HepG2 (cell line): ENCODE measurements around the gene CCDC6. TPM values are rescaled to one million over a fixed set of nuclear protein-coding genes. Genes with fewer than 3 reads are reported as not detected.

ENCODE experiments used
- ATAC-seq: fragments of 200-7000 bp; cut with Tn5 transposase; 3 replicates; pipeline ENCODE4 v1.9.1; 2020; ENCODE audit warnings: mild to moderate bottlenecking, moderate library complexity
- BruUV-seq: library from RNA; stranded (reverse); fragments of 400-500 nt; replicated peaks from 2 replicates; lab custom pipeline; 2021; lab: Mats Ljungman, UMichigan
- CTCF ChIA-PET: fragments of 300-600 bp; formaldehyde crosslinking; extraction: SDS; loops from one replicate; lab custom pipeline; 2021; ENCODE audit warnings: low total read pairs, inconsistent platforms, low intra/inter-chr PET ratio; lab: Yijun Ruan, JAX
- POLR2A ChIA-PET: fragments of 350-600 bp; sonication (Branson Sonifier 250); formaldehyde crosslinking; loops from one replicate; lab custom pipeline; 2020; ENCODE audit warnings: antibody characterized with exemption, inconsistent platforms; lab: Yijun Ruan, JAX
- DNase-seq: peaks from one replicate; pipeline ENCODE4 v3.0.0-alpha.2; 2015; ENCODE audit warnings: low spot score
- FAIRE-seq: peaks from 3 replicates; lab custom pipeline; 2011; peaks lifted over from hg19 to GRCh38; lab: Jason Lieb, UNC
- H2AFZ ChIP-seq: one replicate; pipeline ENCODE4 v1.6.1; 2011; ENCODE audit warnings: low read length, inconsistent platforms
- H3K27ac ChIP-seq: fragments of 300-600 bp; 3 replicates; pipeline ENCODE4 v1.8.0; 2011; ENCODE audit warnings: mixed run types, mild to moderate bottlenecking, mixed read lengths, low read length, inconsistent platforms; ENCODE audit not compliant: insufficient read depth; ENCODE audit errors: extremely low read length
- H3K27me3 ChIP-seq, 2 experiments: fragments of 200-600 bp in 1 of 2; 2 replicates in 1 of 2; 3 replicates in 1 of 2; pipeline versions ENCODE4 v1.6.0 to v1.8.0; 2011; ENCODE audit warnings: low read length in 2 of 2, mild to moderate bottlenecking in 2 of 2, moderate library complexity in 2 of 2, inconsistent platforms in 1 of 2; ENCODE audit not compliant: insufficient read depth in 2 of 2, control insufficient read depth in 1 of 2
- H3K36me3 ChIP-seq, 2 experiments: fragments of 200-600 bp in 1 of 2; replicated peaks in 1 of 2; 2 replicates in 1 of 2; 3 replicates in 1 of 2; pipeline versions ENCODE4 v1.5.1 to v1.8.0; 2011; ENCODE audit warnings: low read length in 2 of 2, inconsistent platforms in 1 of 2; ENCODE audit not compliant: insufficient read depth in 2 of 2, control insufficient read depth in 1 of 2
- H3K4me1 ChIP-seq: 2 replicates; pipeline ENCODE4 v1.5.1; 2012; ENCODE audit warnings: low read length, inconsistent platforms; ENCODE audit not compliant: insufficient read depth
- H3K4me2 ChIP-seq: 2 replicates; pipeline ENCODE4 v1.6.0; 2011; ENCODE audit warnings: low read depth, low read length, inconsistent platforms
- H3K4me3 ChIP-seq, 3 experiments: fragments of 200-600 bp in 1 of 3; sonication (generic), shearing (Covaris generic) in 1 of 3; replicated peaks in 1 of 3; 2 replicates each; pipeline ENCODE4 v1.5.1; 2011 to 2016; ENCODE audit warnings: low read length in 3 of 3, inconsistent platforms in 2 of 3, low read depth in 2 of 3, mild to moderate bottlenecking in 2 of 3, control low read depth in 1 of 3, mixed read lengths in 1 of 3; ENCODE audit not compliant: insufficient read depth in 1 of 3
- H3K79me2 ChIP-seq: one replicate; pipeline ENCODE4 v1.6.1; 2011; ENCODE audit warnings: low read length, inconsistent platforms; ENCODE audit not compliant: insufficient read depth
- H3K9ac ChIP-seq: 2 replicates; pipeline ENCODE4 v1.6.0; 2011; ENCODE audit warnings: mild to moderate bottlenecking, low read depth, low read length, inconsistent platforms; ENCODE audit not compliant: insufficient read depth
- H3K9me3 ChIP-seq: 2 replicates; pipeline ENCODE4 v1.5.1; 2012; ENCODE audit warnings: mild to moderate bottlenecking, low read length
- H4K20me1 ChIP-seq: 2 replicates; pipeline ENCODE4 v1.6.0; 2011; ENCODE audit warnings: inconsistent platforms, mild to moderate bottlenecking, low read length, moderate library complexity; ENCODE audit not compliant: insufficient read depth
- ARNTL ChIP-seq: sonication (generic); formaldehyde crosslinking; IDR thresholded peaks from 2 replicates; pipeline ENCODE4 v1.4.0; 2020; ENCODE audit warnings: mild to moderate bottlenecking, missing genetic modification reagents
- CHD4 ChIP-seq: fragments of 200-600 bp; sonication (generic); IDR thresholded peaks from 2 replicates; pipeline ENCODE4 v1.7.0; 2017; ENCODE audit warnings: mild to moderate bottlenecking, low read length, borderline replicate concordance
- FUBP1 ChIP-seq: sonication (generic); formaldehyde crosslinking; IDR thresholded peaks from 2 replicates; pipeline ENCODE4 v1.5.1; 2020; ENCODE audit warnings: missing genetic modification reagents, mild to moderate bottlenecking, borderline replicate concordance
- NCOA1 ChIP-seq: sonication (generic); formaldehyde crosslinking; IDR thresholded peaks from 2 replicates; pipeline ENCODE4 v1.9.0; 2021; ENCODE audit warnings: missing genetic modification reagents
- PPARG ChIP-seq: conservative IDR thresholded peaks from 2 replicates; pipeline ENCODE4 v1.6.1; 2016; ENCODE audit warnings: missing biosample characterization, missing genetic modification reagents
- SIX1 ChIP-seq: sonication (generic); formaldehyde crosslinking; IDR thresholded peaks from 2 replicates; pipeline ENCODE4 v1.4.0; 2020; ENCODE audit warnings: missing genetic modification reagents, borderline replicate concordance
- THAP11 ChIP-seq: IDR thresholded peaks from 2 replicates; pipeline ENCODE4 v1.6.1; 2016; ENCODE audit warnings: missing biosample characterization, missing genetic modification reagents
- ZKSCAN5 ChIP-seq: sonication (generic); formaldehyde crosslinking; IDR thresholded peaks from 2 replicates; pipeline ENCODE4 v1.5.1; 2020; ENCODE audit warnings: mild to moderate bottlenecking, missing genetic modification reagents
- WGBS: methylation state at CpG from one replicate; pipeline ENCODE4 v1.1.6; 2017; ENCODE audit warnings: low lambda C conversion rate; 5-methylcytosine and 5-hydroxymethylcytosine counted together
- in situ Hi-C: cut with HindIII; loops from 2 replicates; pipeline ENCODE4 v1.10.0; 2017; ENCODE audit warnings: low pct_unique_long_range_greater_than_20kb; ENCODE audit not compliant: extremely low pct_ligation_motif_present
- intact Hi-C: fragments of 100-400 bp; cut with micrococcal nuclease; formaldehyde crosslinking; loops from one replicate; pipeline ENCODE4 v1.10.0; 2022; ENCODE audit not compliant: unreplicated experiment
- polyA plus RNA-seq, 8 experiments: library from polyadenylated mRNA; depleted of rRNA in 3 of 8; stranded (reverse) in 7 of 8; unstranded in 1 of 8; fragments of >200 nt; fragmentation: Illumina TruSeq in 4 of 8; extraction: Trizol in 4 of 8; gene quantifications; 2 replicates each; pipeline versions ENCODE4 v1.2.1 to v1.2.3, GENCODE V29; 2011 to 2016; ENCODE audit warnings: low read depth in 4 of 8, missing spikeins in 1 of 8, mixed read lengths in 1 of 8; ENCODE audit not compliant: insufficient read depth in 1 of 8
- total RNA-seq, 5 experiments: library from RNA; depleted of rRNA; stranded (reverse); fragments of >200 nt; fragmentation: Illumina TruSeq; extraction: Trizol; gene quantifications; 2 replicates each; pipeline ENCODE4 v1.2.3, GENCODE V29; 2016; ENCODE audit warnings: low read depth in 1 of 5
- TF ChIP-seq, protein P1 (sequence below): sonication (generic); formaldehyde crosslinking; IDR thresholded peaks from 2 replicates; pipeline ENCODE4 v1.4.0; 2020; ENCODE audit warnings: mild to moderate bottlenecking, missing genetic modification reagents

The CCDC6 gene
- total and polyA plus RNA-seq, 2 of the 13 experiments (the other 11 are each of a cell fraction or from before 2014, with no cell fraction given) = 17.9 to 18.3 TPM

GRCh38 chr10:59752278-59752940, 153.9 kb downstream of the CCDC6 start:
- no peaks in the 10 kb centered on the region for H3K36me3 ChIP-seq
- H3K27me3 ChIP-seq = no peaks in the 10 kb centered on the region
- no peak for DNase-seq
- BruUV-seq = no TSS peak
- in situ Hi-C loops (no loop called here), intact Hi-C loops (no loop called here)
- no peak for ATAC-seq
- CTCF ChIA-PET = no interaction called here
- H2AFZ ChIP-seq = no peak overlapping the region
- no peak overlapping the region for H3K4me3 ChIP-seq
- H3K27ac ChIP-seq = no peak overlapping the region
- no peak for TF ChIP-seq CHD4
- TF ChIP-seq ZKSCAN5 (CRISPR knock-in tag) = no peak
- TF ChIP-seq, protein P1, sequence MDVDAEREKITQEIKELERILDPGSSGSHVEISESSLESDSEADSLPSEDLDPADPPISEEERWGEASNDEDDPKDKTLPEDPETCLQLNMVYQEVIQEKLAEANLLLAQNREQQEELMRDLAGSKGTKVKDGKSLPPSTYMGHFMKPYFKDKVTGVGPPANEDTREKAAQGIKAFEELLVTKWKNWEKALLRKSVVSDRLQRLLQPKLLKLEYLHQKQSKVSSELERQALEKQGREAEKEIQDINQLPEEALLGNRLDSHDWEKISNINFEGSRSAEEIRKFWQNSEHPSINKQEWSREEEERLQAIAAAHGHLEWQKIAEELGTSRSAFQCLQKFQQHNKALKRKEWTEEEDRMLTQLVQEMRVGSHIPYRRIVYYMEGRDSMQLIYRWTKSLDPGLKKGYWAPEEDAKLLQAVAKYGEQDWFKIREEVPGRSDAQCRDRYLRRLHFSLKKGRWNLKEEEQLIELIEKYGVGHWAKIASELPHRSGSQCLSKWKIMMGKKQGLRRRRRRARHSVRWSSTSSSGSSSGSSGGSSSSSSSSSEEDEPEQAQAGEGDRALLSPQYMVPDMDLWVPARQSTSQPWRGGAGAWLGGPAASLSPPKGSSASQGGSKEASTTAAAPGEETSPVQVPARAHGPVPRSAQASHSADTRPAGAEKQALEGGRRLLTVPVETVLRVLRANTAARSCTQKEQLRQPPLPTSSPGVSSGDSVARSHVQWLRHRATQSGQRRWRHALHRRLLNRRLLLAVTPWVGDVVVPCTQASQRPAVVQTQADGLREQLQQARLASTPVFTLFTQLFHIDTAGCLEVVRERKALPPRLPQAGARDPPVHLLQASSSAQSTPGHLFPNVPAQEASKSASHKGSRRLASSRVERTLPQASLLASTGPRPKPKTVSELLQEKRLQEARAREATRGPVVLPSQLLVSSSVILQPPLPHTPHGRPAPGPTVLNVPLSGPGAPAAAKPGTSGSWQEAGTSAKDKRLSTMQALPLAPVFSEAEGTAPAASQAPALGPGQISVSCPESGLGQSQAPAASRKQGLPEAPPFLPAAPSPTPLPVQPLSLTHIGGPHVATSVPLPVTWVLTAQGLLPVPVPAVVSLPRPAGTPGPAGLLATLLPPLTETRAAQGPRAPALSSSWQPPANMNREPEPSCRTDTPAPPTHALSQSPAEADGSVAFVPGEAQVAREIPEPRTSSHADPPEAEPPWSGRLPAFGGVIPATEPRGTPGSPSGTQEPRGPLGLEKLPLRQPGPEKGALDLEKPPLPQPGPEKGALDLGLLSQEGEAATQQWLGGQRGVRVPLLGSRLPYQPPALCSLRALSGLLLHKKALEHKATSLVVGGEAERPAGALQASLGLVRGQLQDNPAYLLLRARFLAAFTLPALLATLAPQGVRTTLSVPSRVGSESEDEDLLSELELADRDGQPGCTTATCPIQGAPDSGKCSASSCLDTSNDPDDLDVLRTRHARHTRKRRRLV (CRISPR knock-in tag) = no peak
- TF ChIP-seq PPARG (CRISPR knock-in tag) = no peak
- TF ChIP-seq ARNTL (CRISPR knock-in tag) = no peak
- no peak for TF ChIP-seq THAP11 (CRISPR knock-in tag)
- no peak for TF ChIP-seq FUBP1 (CRISPR knock-in tag)
- no peak for TF ChIP-seq SIX1 (CRISPR knock-in tag)
- no peak for TF ChIP-seq NCOA1 (CRISPR knock-in tag)
- H3K4me2 ChIP-seq = no peak overlapping the region
- POLR2A ChIA-PET = no interaction called here
- FAIRE-seq = no peak
- H3K9ac ChIP-seq = no peak overlapping the region
- H4K20me1 ChIP-seq = no peaks in the 10 kb centered on the region
- WGBS = 0% methylated on average over 2 of the region's 2 CpGs
- H3K79me2 ChIP-seq = no peaks in the 10 kb centered on the region
- no peaks in the 10 kb centered on the region for H3K4me1 ChIP-seq
- no peaks in the 10 kb centered on the region for H3K9me3 ChIP-seq
